H9 (cell line): ENCODE measurements around the gene OR10A6. TPM values are rescaled to one million over a fixed set of nuclear protein-coding genes. Genes with fewer than 3 reads are reported as not detected.

Experiments
- DNase-seq: peaks from one replicate; pipeline ENCODE4 v3.0.0-alpha.2; 2017
- H2AFZ ChIP-seq: one replicate; pipeline ENCODE4 v1.6.1; 2013; ENCODE audit warnings: mild to moderate bottlenecking, low read length, control low read depth, moderate library complexity
- H2AK5ac ChIP-seq: 2 replicates; pipeline ENCODE4 v1.6.1; 2013; ENCODE audit warnings: low read length, control low read depth, mixed read lengths; ENCODE audit not compliant: insufficient read length
- H2BK120ac ChIP-seq: one replicate; pipeline ENCODE4 v1.6.1; 2013; ENCODE audit warnings: low read depth, mild to moderate bottlenecking, low read length, control low read depth, inconsistent platforms; ENCODE audit not compliant: poor library complexity, severe bottlenecking
- H2BK12ac ChIP-seq: 2 replicates; pipeline ENCODE4 v1.6.1; 2013; ENCODE audit warnings: low read length, control low read depth, mixed read lengths, low read depth; ENCODE audit not compliant: insufficient read length
- H2BK15ac ChIP-seq: 2 replicates; pipeline ENCODE4 v1.6.1; 2013; ENCODE audit warnings: low read depth, low read length, control low read depth
- H2BK20ac ChIP-seq: one replicate; pipeline ENCODE4 v1.6.1; 2013; ENCODE audit warnings: low read depth, mild to moderate bottlenecking, low read length, control low read depth, inconsistent platforms; ENCODE audit not compliant: poor library complexity, severe bottlenecking
- H2BK5ac ChIP-seq: 2 replicates; pipeline ENCODE4 v1.6.1; 2013; ENCODE audit warnings: low read length, control low read depth, mixed read lengths; ENCODE audit not compliant: insufficient read length
- H3K14ac ChIP-seq: 2 replicates; pipeline ENCODE4 v1.6.1; 2013; ENCODE audit warnings: low read length, control low read depth; ENCODE audit not compliant: insufficient read depth
- H3K18ac ChIP-seq: 2 replicates; pipeline ENCODE4 v1.6.1; 2013; ENCODE audit warnings: low read depth, mild to moderate bottlenecking, mixed read lengths, low read length, control low read depth; ENCODE audit not compliant: insufficient read length
- H3K23ac ChIP-seq: 2 replicates; pipeline ENCODE4 v1.6.1; 2013; ENCODE audit warnings: low read length, control low read depth, mixed read lengths, low read depth; ENCODE audit not compliant: insufficient read length
- H3K23me2 ChIP-seq: 2 replicates; pipeline ENCODE4 v1.6.1; 2013; ENCODE audit warnings: low read depth, mild to moderate bottlenecking, mixed read lengths, low read length, control low read depth; ENCODE audit not compliant: insufficient read length, poor library complexity, severe bottlenecking
- H3K27ac ChIP-seq: 2 replicates; pipeline ENCODE4 v1.5.1; 2013; ENCODE audit warnings: low read length, control low read depth, mixed read lengths, low read depth; ENCODE audit not compliant: insufficient read length
- H3K27me3 ChIP-seq: 2 replicates; pipeline ENCODE4 v1.6.1; 2013; ENCODE audit warnings: low read length, control low read depth, inconsistent platforms; ENCODE audit not compliant: insufficient read depth
- H3K4ac ChIP-seq: 2 replicates; pipeline ENCODE4 v1.6.1; 2013; ENCODE audit warnings: low read depth, mild to moderate bottlenecking, control low read depth, inconsistent platforms, low read length, moderate library complexity
- H3K4me1 ChIP-seq: 2 replicates; pipeline ENCODE4 v1.6.1; 2013; ENCODE audit warnings: low read length, control low read depth, inconsistent platforms; ENCODE audit not compliant: insufficient read depth
- H3K4me2 ChIP-seq: 2 replicates; pipeline ENCODE4 v1.6.1; 2013; ENCODE audit warnings: low read length, control low read depth, mixed read lengths; ENCODE audit not compliant: insufficient read length, insufficient read depth
- H3K56ac ChIP-seq: 2 replicates; pipeline ENCODE4 v1.6.1; 2013; ENCODE audit warnings: low read depth, mild to moderate bottlenecking, mixed read lengths, low read length, control low read depth; ENCODE audit not compliant: insufficient read length
- H3K79me1 ChIP-seq: 2 replicates; pipeline ENCODE4 v1.6.1; 2013; ENCODE audit warnings: low read depth, mild to moderate bottlenecking, moderate library complexity, low read length, control low read depth, inconsistent platforms; ENCODE audit not compliant: insufficient read depth, poor library complexity, severe bottlenecking
- H3K79me2 ChIP-seq: 2 replicates; pipeline ENCODE4 v1.6.1; 2013; ENCODE audit warnings: low read length, control low read depth, inconsistent platforms; ENCODE audit not compliant: insufficient read depth
- H3K9ac ChIP-seq: 2 replicates; pipeline ENCODE4 v1.6.1; 2013; ENCODE audit warnings: low read length, control low read depth, mixed read lengths; ENCODE audit not compliant: insufficient read length; ENCODE audit errors: extremely low read depth
- H3K9me3 ChIP-seq: one replicate; pipeline ENCODE4 v1.6.1; 2013; ENCODE audit warnings: low read depth, low read length, inconsistent platforms; ENCODE audit not compliant: control insufficient read depth
- H3T11ph ChIP-seq: one replicate; pipeline ENCODE4 v1.6.1; 2013; ENCODE audit warnings: mild to moderate bottlenecking, low read length, control low read depth, inconsistent platforms
- H4K20me1 ChIP-seq: one replicate; pipeline ENCODE4 v1.6.1; 2013; ENCODE audit not compliant: control insufficient read depth, insufficient read length, insufficient read depth
- H4K5ac ChIP-seq: 2 replicates; pipeline ENCODE4 v1.6.1; 2013; ENCODE audit warnings: low read depth, mild to moderate bottlenecking, mixed read lengths, low read length, control low read depth; ENCODE audit not compliant: insufficient read length
- H4K8ac ChIP-seq: replicated peaks from 2 replicates; pipeline ENCODE4 v1.6.1; 2013; ENCODE audit warnings: low read length, control low read depth, mixed read lengths, low read depth; ENCODE audit not compliant: insufficient read length
- H4K91ac ChIP-seq: 2 replicates; pipeline ENCODE4 v1.6.1; 2013; ENCODE audit warnings: low read depth, mild to moderate bottlenecking, moderate library complexity, mixed read lengths, low read length, control low read depth; ENCODE audit not compliant: insufficient read length
- H3K27ac Mint-ChIP-seq, 3 experiments: 2 replicates in 2 of 3; 3 replicates in 1 of 3; pipeline ENCODE4 v1.8.0; 2020 to 2021; ENCODE audit warnings: mixed read lengths in 3 of 3, mild to moderate bottlenecking in 1 of 3, moderate library complexity in 1 of 3
- H3K27me3 Mint-ChIP-seq: 2 replicates; pipeline ENCODE4 v1.8.0; 2021; ENCODE audit warnings: low read depth, mild to moderate bottlenecking, moderate library complexity, mixed read lengths
- H3K36me3 Mint-ChIP-seq, 3 experiments: 2 replicates in 2 of 3; 3 replicates in 1 of 3; pipeline ENCODE4 v1.8.0; 2020 to 2021; ENCODE audit warnings: low read depth in 3 of 3, mixed read lengths in 3 of 3; ENCODE audit not compliant: insufficient read depth in 1 of 3
- H3K4me1 Mint-ChIP-seq, 2 experiments: 2 replicates each; pipeline ENCODE4 v1.8.0; 2020; ENCODE audit warnings: mixed read lengths in 2 of 2
- H3K4me3 Mint-ChIP-seq, 2 experiments: 2 replicates in 1 of 2; 3 replicates in 1 of 2; pipeline ENCODE4 v1.8.0; 2020 to 2021; ENCODE audit warnings: mild to moderate bottlenecking in 2 of 2, mixed read lengths in 2 of 2, moderate library complexity in 1 of 2
- H3K9me3 Mint-ChIP-seq, 2 experiments: 2 replicates in 1 of 2; 3 replicates in 1 of 2; pipeline ENCODE4 v1.8.0; 2020; ENCODE audit warnings: mild to moderate bottlenecking in 2 of 2, mixed read lengths in 2 of 2, moderate library complexity in 1 of 2
- WGBS: extraction: QIAGEN DNeasy Blood & Tissue Kit; methylation state at CpG from one replicate; pipeline ENCODE4 v1.1.7; 2013; ENCODE audit warnings: missing lambda C conversion rate, low lambda C conversion rate, mixed read lengths; ENCODE audit not compliant: insufficient read length; ENCODE audit errors: extremely low coverage; 5-methylcytosine and 5-hydroxymethylcytosine counted together
- total RNA-seq: library from RNA; stranded (reverse); gene quantifications from 2 replicates; pipeline ENCODE4 v1.2.1, GENCODE V29; 2021
- TF ChIP-seq, protein P1 (sequence below): fragments of 200-600 bp; sonication (generic); conservative IDR thresholded peaks from 3 replicates; pipeline ENCODE4 v1.8.0; 2021; ENCODE audit warnings: antibody characterized with exemption, mild to moderate bottlenecking

The OR10A6 gene
- total RNA-seq, 1 experiment from 2014 or later = not detected

- no peaks in the 10 kb centered on the region for H4K20me1 ChIP-seq
- no peaks in the 10 kb centered on the region for H3K23me2 ChIP-seq
- H3K4me3 Mint-ChIP-seq = no peak overlapping the region
- H3K4me1 Mint-ChIP-seq = peaks cover 4 to 8% of the 10 kb centered on the region in 2 experiments
- H3K9me3 Mint-ChIP-seq = no peaks in the 10 kb centered on the region; a peak in 1 of 5 replicates
- H3K27ac ChIP-seq = no peak overlapping the region
- no peak overlapping the region for H3K9ac ChIP-seq
- H3K14ac ChIP-seq = no peak overlapping the region
- no CpG with 5 or more reads among the region's 6 CpGs for WGBS
- no peak overlapping the region for H3K4me2 ChIP-seq
- H2AFZ ChIP-seq = no peak overlapping the region
- H3K27me3 ChIP-seq = no peaks in the 10 kb centered on the region
- H3T11ph ChIP-seq = no peak overlapping the region
- TF ChIP-seq, protein P1, sequence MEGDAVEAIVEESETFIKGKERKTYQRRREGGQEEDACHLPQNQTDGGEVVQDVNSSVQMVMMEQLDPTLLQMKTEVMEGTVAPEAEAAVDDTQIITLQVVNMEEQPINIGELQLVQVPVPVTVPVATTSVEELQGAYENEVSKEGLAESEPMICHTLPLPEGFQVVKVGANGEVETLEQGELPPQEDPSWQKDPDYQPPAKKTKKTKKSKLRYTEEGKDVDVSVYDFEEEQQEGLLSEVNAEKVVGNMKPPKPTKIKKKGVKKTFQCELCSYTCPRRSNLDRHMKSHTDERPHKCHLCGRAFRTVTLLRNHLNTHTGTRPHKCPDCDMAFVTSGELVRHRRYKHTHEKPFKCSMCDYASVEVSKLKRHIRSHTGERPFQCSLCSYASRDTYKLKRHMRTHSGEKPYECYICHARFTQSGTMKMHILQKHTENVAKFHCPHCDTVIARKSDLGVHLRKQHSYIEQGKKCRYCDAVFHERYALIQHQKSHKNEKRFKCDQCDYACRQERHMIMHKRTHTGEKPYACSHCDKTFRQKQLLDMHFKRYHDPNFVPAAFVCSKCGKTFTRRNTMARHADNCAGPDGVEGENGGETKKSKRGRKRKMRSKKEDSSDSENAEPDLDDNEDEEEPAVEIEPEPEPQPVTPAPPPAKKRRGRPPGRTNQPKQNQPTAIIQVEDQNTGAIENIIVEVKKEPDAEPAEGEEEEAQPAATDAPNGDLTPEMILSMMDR = no peak
- H4K8ac ChIP-seq = no peak overlapping the region
- no peak overlapping the region for H2BK5ac ChIP-seq
- no peak overlapping the region for H2BK120ac ChIP-seq
- H3K36me3 Mint-ChIP-seq = no peaks in the 10 kb centered on the region
- no peak overlapping the region for H4K5ac ChIP-seq
- no peak overlapping the region for H2AK5ac ChIP-seq
- no peaks in the 10 kb centered on the region for H3K79me1 ChIP-seq
- H2BK12ac ChIP-seq = no peak overlapping the region
- H3K23ac ChIP-seq = no peak overlapping the region
- H3K56ac ChIP-seq = no peak overlapping the region
- H3K4ac ChIP-seq = no peak overlapping the region
- H3K4me1 ChIP-seq = no peaks in the 10 kb centered on the region; the same call in 1 of the 2 replicates
- no peak overlapping the region for H3K18ac ChIP-seq
- H3K27ac Mint-ChIP-seq = no peak overlapping the region
- DNase-seq = no peak
- peaks cover 3% of the 10 kb centered on the region; the same call in 1 of the 2 replicates for H3K27me3 Mint-ChIP-seq
- no peak overlapping the region for H2BK15ac ChIP-seq
- H2BK20ac ChIP-seq = no peak overlapping the region
- H3K79me2 ChIP-seq = no peaks in the 10 kb centered on the region
- H3K9me3 ChIP-seq = no peaks in the 10 kb centered on the region
- H4K91ac ChIP-seq = no peak overlapping the region
Measured at GRCh38 chr11:7892059-7892699, 38.9 kb downstream of the OR10A6 start.
